PFSK-1 (cell line): ENCODE measurements around the gene RBFOX1.

Experiments
- FOXP2 ChIP-seq: optimal IDR thresholded peaks from 2 replicates; pipeline ENCODE3; 2011; ENCODE audit warnings: borderline replicate concordance, control low read depth, inconsistent platforms; ENCODE audit not compliant: insufficient read depth; ENCODE audit errors: extremely low read length, extremely low read depth
- POLR2AphosphoS5 ChIP-seq: IDR thresholded peaks from 2 replicates; pipeline ENCODE4 v1.6.1; 2012; ENCODE audit warnings: low read depth, mild to moderate bottlenecking, control low read depth, low read length, moderate library complexity
- SIN3A ChIP-seq: IDR thresholded peaks from 2 replicates; pipeline ENCODE4 v1.6.1; 2012; ENCODE audit warnings: mild to moderate bottlenecking, low read length, moderate library complexity, borderline replicate concordance; ENCODE audit not compliant: insufficient read depth
- TAF1 ChIP-seq: IDR thresholded peaks from 2 replicates; pipeline ENCODE4 v1.6.1; 2012; ENCODE audit warnings: low read length, control low read depth, borderline replicate concordance; ENCODE audit not compliant: insufficient read depth
- TF ChIP-seq, protein P1 (sequence below), 2 experiments: IDR thresholded peaks; 2 replicates each; pipeline versions ENCODE4 v1.6.1 to v1.8.0; 2011 to 2012; ENCODE audit warnings: low read depth in 2 of 2, low read length in 2 of 2, control low read depth in 1 of 2, inconsistent platforms in 1 of 2, mild to moderate bottlenecking in 1 of 2, moderate library complexity in 1 of 2; ENCODE audit not compliant: insufficient read depth in 1 of 2

RBFOX1 gene

DNA sequence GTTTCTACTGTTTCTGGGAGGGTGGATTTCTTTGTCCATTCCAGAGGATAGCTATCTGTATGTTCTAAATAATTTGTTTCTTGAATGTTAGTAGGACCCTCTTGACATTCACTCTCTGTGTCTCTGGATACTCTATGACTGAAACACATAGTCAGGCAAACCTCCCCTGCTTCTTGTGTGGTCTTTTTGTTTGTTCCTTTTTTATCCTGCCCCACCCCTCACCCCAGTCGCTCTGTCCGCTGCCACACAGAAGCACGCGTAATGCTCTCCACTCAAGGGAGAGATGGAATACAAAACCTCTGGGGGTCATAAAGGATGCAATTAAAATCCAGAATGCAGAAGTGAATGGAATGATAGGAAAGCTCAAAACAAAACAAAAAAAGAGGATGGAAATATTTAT lies 253.1 kb downstream of the RBFOX1 start:
- TF ChIP-seq FOXP2 (no peak), POLR2AphosphoS5 (no peak), TAF1 (no peak), SIN3A (no peak)
- TF ChIP-seq, protein P1, sequence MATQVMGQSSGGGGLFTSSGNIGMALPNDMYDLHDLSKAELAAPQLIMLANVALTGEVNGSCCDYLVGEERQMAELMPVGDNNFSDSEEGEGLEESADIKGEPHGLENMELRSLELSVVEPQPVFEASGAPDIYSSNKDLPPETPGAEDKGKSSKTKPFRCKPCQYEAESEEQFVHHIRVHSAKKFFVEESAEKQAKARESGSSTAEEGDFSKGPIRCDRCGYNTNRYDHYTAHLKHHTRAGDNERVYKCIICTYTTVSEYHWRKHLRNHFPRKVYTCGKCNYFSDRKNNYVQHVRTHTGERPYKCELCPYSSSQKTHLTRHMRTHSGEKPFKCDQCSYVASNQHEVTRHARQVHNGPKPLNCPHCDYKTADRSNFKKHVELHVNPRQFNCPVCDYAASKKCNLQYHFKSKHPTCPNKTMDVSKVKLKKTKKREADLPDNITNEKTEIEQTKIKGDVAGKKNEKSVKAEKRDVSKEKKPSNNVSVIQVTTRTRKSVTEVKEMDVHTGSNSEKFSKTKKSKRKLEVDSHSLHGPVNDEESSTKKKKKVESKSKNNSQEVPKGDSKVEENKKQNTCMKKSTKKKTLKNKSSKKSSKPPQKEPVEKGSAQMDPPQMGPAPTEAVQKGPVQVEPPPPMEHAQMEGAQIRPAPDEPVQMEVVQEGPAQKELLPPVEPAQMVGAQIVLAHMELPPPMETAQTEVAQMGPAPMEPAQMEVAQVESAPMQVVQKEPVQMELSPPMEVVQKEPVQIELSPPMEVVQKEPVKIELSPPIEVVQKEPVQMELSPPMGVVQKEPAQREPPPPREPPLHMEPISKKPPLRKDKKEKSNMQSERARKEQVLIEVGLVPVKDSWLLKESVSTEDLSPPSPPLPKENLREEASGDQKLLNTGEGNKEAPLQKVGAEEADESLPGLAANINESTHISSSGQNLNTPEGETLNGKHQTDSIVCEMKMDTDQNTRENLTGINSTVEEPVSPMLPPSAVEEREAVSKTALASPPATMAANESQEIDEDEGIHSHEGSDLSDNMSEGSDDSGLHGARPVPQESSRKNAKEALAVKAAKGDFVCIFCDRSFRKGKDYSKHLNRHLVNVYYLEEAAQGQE (IDR thresholded peaks at IDR 0.05; ENCODE audit: insufficient read depth in 1 of 2, low read depth in 2 of 2, low read length in 2 of 2): no peak

DNA sequence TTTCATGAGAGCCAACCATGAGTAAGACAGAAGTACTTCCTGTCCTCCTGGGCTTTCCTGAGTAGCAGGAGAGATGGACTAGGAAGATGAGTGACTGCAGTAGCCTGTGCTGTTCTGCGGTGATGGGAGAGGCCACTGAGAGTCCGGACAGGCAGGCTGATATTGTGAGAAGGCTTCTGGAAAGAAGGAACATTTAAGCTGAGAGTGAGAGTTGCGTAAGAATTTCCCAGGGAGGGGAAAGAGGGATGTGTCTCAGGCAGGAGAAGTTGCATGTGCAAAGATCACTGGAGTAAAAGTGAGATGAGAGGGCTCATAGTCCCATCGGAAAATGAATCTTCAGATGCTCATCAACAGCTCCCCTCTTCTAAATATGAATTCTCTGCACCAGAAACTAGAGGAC lies 258.3 kb downstream of the RBFOX1 start:
- TF ChIP-seq FOXP2 (no peak), POLR2AphosphoS5 (no peak), TAF1 (no peak), SIN3A (no peak)
- TF ChIP-seq, protein P1 (IDR thresholded peaks at IDR 0.05; ENCODE audit: insufficient read depth in 1 of 2, low read depth in 2 of 2, low read length in 2 of 2): no peak

DNA sequence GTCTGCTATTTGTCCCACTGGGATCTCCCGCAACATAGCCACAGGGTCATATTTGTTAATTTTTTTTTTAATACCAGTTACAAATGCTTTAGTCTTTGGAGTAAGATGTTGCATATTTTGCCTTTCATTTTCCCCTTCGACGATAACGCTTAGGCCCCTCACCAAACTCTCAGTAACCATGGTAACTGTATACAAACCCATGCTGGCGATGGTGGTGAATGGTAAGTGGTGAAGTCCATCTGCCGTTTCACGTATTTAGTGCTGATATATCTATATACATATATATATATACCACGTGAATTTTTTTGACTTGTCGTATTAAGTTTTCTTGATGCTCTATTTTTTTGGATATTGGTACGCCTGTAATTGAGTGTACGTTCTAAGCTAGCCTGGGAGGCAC lies 263.7 kb downstream of the RBFOX1 start:
- TF ChIP-seq TAF1 (no peak), FOXP2 (no peak), POLR2AphosphoS5 (no peak), SIN3A (no peak)
- TF ChIP-seq, protein P1 (IDR thresholded peaks at IDR 0.05; ENCODE audit: insufficient read depth in 1 of 2, low read depth in 2 of 2, low read length in 2 of 2): no peak

DNA sequence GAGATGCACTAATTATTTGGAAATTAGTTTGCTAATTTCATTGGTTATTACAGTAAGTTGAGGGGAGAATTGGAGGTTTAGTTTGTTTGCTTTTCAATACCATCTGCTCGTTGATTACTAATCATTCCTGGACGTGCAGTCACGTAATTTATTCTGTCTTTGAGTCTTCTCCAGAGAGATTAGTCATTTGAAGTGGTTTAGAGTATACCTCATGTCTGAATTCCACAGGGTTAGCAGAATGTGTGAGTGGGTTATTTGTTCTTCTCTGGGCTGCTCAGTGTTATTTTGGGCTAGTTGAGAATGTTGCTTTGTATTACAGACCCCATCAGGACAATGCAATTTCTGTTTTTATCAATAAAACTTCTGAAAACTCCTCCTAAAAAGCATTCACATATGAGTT lies 265.0 kb downstream of the RBFOX1 start:
- TF ChIP-seq, protein P1 (IDR thresholded peaks at IDR 0.05; ENCODE audit: insufficient read depth in 1 of 2, low read depth in 2 of 2, low read length in 2 of 2): no peak
- TF ChIP-seq TAF1: no peak
- no peak for TF ChIP-seq POLR2AphosphoS5
- no peak for TF ChIP-seq SIN3A
- no peak for TF ChIP-seq FOXP2

DNA sequence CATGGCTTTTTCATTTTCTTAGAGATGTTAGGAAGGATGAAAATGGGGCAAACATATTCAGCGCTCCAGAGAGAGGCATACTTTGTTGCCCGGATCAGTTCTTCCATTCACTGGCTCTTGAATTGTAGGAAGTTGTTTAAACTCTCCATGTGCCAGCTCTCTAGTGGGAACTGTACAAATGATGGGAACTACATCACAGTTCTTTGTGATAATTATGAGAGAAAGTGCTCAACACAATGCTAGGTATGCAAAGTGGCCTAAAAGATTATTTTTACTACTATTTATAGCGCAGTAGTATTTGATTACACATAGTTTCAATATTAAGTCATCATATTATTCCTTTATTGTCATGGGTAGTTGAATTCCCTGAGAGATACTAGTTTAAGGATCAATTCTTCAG lies 268.5 kb downstream of the RBFOX1 start:
- TF ChIP-seq POLR2AphosphoS5 (no peak), FOXP2 (no peak), SIN3A (no peak), TAF1 (no peak)
- TF ChIP-seq, protein P1 (IDR thresholded peaks at IDR 0.05; ENCODE audit: insufficient read depth in 1 of 2, low read depth in 2 of 2, low read length in 2 of 2): no peak
